GM12875 (cell line): ENCODE measurements around the gene OBP2B.

ENCODE experiments used
- H3K4me3 ChIP-seq: one replicate; pipeline ENCODE4 v1.5.1; 2011; ENCODE audit warnings: low read depth, low read length, control low read depth
- TF ChIP-seq, protein P1 (sequence below): IDR thresholded peaks from 2 replicates; pipeline ENCODE4 v1.5.1; 2011; ENCODE audit warnings: low read depth, mild to moderate bottlenecking, control low read depth, inconsistent platforms, low read length, moderate library complexity, borderline replicate concordance; ENCODE audit not compliant: insufficient read depth

The OBP2B gene

DNA sequence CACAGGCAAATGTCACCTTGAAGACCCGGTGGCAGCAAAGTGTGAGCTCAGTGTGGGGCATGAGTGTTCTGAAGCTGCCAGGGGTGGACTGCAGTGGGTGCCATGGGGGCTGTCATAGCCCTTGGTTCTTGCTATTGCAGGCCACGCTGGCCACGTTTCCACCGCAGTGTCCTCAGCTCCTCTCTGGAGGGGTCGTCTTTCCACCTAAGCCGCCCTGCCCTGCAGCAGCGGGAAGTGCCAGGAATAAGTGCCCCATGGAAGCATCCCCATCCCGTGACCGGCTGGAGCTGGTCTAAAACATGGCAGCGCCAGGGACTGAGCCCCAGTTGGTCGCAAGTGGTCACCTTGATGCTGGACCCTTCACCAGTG lies 6.9 kb downstream of the OBP2B start:
- H3K4me3 ChIP-seq, result no peak overlapping the region
- TF ChIP-seq, protein P1, sequence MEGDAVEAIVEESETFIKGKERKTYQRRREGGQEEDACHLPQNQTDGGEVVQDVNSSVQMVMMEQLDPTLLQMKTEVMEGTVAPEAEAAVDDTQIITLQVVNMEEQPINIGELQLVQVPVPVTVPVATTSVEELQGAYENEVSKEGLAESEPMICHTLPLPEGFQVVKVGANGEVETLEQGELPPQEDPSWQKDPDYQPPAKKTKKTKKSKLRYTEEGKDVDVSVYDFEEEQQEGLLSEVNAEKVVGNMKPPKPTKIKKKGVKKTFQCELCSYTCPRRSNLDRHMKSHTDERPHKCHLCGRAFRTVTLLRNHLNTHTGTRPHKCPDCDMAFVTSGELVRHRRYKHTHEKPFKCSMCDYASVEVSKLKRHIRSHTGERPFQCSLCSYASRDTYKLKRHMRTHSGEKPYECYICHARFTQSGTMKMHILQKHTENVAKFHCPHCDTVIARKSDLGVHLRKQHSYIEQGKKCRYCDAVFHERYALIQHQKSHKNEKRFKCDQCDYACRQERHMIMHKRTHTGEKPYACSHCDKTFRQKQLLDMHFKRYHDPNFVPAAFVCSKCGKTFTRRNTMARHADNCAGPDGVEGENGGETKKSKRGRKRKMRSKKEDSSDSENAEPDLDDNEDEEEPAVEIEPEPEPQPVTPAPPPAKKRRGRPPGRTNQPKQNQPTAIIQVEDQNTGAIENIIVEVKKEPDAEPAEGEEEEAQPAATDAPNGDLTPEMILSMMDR, result no peak

DNA sequence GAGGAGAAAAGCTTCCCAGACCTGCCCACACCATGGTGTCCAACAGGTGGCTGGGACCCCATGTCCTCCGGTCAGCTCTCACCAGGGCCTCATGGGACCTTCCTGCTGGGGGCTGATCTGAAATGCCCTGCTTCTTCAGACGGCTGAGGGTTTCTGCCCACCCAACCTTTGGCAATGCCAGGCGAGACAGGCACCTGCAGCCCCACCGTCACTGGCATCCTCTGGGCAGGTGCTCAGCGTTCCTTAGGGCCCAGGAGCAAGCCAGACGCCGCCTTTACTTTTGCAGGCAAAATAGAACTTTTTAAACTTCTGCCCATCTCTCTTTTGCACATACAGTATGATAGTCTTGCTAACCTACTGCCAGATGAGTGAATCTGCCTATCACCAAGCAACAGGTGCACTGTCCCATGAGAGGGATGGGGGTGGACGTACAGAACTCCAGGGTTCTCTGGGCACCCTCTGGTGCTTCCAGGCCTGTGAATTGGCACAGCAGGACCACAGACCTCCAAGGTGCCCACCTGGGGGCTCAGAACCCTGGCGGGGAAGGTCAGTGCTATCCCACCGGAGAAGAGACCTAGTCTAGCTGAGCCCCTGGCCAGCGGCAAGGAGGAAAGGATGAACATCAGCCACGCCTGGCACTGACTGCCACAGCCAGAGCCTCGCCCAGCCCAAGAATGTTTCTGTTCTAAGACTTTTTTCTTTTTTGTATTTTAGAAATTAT lies 7.5 kb downstream of the OBP2B start:
- TF ChIP-seq, protein P1, result no peak

DNA sequence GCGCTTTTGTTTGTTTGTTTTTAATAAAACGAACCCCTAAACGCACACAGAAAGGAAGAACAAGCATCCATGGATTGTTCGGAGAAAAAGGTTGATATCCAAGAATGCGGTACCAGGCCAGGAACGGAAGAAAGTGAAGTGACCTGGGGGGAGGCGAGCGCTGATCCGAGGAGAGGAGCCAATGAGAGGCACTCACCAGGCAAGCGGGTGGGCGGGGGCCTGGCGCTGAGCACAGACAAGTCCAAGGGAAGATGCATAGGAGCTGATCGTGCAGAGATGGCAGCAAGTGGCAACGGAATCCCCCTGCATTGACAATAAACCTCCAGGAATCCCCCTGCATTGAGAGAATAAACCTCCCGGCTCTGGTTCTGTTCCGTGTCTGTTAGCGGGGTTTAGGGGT lies 8.4 kb downstream of the OBP2B start:
- TF ChIP-seq, protein P1, result no peak

More for the DNA sequence above, 7.5 kb downstream of the OBP2B start:
- H3K4me3 ChIP-seq, result no peak overlapping the region

DNA sequence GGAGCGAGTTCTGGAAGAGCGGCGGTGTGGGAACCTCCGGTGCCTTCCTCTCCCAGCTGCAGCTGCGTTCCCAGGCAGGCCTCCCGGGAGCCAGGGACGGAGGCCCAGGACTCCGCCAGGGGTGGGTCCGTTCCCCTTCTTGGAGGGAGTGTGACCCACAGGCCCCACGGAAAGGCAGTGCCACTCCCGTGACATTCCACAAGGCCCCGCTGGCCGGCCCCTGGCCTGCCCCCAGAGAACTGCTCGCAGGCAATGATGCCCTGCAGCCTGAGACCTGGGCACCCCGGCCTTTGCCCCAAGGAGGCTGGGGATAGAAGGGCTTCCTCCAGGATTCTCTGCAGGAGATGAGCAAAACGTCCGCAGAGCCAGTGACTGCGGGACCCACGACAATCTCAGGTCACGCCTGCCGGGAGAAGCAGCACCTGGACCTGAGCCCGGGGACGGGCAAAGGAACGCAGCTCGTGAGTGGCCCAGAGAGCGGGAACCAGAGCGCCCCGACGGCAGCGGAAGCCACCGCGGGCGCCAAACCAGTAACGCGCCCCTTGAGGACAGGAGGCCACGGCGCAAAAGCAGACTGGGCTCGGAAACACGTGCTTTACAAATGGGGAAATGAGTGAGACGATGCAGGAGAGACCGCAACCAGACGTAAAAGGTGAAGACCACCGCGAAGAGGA lies 9.3 kb downstream of the OBP2B start:
- H3K4me3 ChIP-seq, result no peak overlapping the region
- TF ChIP-seq, protein P1, result no peak

More for the DNA sequence above, 8.4 kb downstream of the OBP2B start:
- H3K4me3 ChIP-seq, result no peak overlapping the region

DNA sequence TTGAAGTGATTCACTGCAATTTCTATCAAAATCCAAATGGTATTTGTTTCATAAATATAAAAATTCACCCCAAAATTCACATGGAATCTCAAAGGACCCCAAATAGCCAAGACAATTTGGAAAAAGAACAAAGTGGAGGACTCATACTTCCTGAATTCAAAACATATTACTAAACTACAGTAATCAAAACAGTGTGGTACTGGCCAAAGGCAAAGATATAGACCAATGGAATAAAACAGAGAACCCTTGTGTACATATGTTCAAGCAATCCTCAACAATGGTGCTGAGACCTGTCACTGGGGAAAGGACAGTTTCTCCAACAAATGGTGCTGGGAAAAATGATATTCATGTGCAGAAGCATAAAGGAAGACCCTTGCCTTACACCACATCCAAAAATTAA lies 14.0 kb downstream of the OBP2B start:
- no peak overlapping the region for H3K4me3 ChIP-seq
- TF ChIP-seq, protein P1, result no peak

DNA sequence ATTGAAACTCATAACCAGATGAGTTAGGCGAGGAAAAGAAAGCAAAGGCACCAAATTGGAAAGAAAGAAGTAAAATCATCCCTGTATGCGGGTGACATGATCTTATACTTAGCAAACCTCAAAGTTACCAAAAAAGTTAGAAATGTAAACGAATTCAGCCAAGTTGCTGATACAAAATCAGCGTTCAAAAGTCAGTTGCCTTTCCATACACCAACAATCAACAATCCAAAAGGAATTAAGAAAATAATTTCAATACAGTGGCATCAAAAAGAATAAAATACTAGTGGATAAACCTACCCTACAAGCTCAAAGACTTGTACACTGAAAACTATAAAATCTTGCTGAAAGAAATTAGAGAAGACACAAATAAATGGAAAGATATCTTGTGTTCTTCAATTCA lies 14.5 kb downstream of the OBP2B start:
- TF ChIP-seq, protein P1, result no peak
- H3K4me3 ChIP-seq, result no peak overlapping the region

DNA sequence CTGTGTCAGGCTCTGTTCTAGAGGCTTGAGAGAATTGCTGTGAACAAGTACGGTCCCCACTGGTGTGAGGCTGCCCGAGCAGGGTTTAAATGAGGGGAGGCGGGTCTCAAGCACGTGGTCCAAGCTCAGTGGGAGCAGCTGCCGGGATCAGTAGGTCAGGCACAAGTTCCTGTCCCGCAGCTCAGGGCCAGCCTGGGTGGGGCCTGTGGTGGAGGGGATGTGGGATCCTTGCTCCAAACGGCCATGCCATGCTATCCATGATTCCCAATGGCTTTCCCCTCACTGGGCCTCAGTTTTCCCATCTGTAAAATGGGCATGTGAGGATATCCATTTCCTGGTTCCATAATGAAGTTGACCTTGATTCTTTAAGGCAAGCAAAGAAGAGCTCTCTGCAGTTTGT lies 17.1 kb downstream of the OBP2B start:
- TF ChIP-seq, protein P1, result no peak
- no peak overlapping the region for H3K4me3 ChIP-seq
